Gastroesophageal sphincter (tissue), 4 donors: ENCODE data around the gene FREY1. TPM values are rescaled to one million over a fixed set of nuclear protein-coding genes. Genes with fewer than 3 reads are reported as not detected.

ENCODE experiments used
- ATAC-seq: fragments of 150-250 bp; one replicate; pipeline ENCODE4 v1.9.1; 2016; ENCODE audit warnings: mild to moderate bottlenecking, moderate library complexity
- H3K27ac ChIP-seq, 4 donors: fragments of 200-600 bp; sonication (generic) in 3 of 4; 1 replicate in 3 of 4; 2 replicates in 1 of 4; pipeline ENCODE4 v1.5.1; 2016 to 2019
- H3K27me3 ChIP-seq: fragments of 200-600 bp; sonication (generic); one replicate; pipeline ENCODE4 v1.5.1; 2019
- H3K36me3 ChIP-seq, 2 donors: fragments of 200-600 bp; sonication (generic); one replicate each; pipeline ENCODE4 v1.5.1; 2019; ENCODE audit warnings: control low read depth in 1 of 2
- H3K4me1 ChIP-seq, 3 donors: fragments of 200-600 bp; sonication (generic); 1 replicate in 2 of 3; 2 replicates in 1 of 3; pipeline ENCODE4 v1.5.1; 2016 to 2019; ENCODE audit warnings: control low read depth in 2 of 3
- H3K4me3 ChIP-seq, 2 donors: fragments of 200-600 bp; sonication (generic); one replicate each; pipeline ENCODE4 v1.5.1; 2019; ENCODE audit warnings: mild to moderate bottlenecking in 1 of 2, moderate library complexity in 1 of 2
- H3K9me3 ChIP-seq, 3 donors: fragments of 200-600 bp; sonication (generic); one replicate each; pipeline ENCODE4 v1.5.1; 2017 to 2019; ENCODE audit warnings: control low read depth in 2 of 3
- EP300 ChIP-seq: sonication (generic); formaldehyde crosslinking; IDR thresholded peaks from one replicate; pipeline ENCODE4 v1.6.1; 2017; ENCODE audit warnings: antibody characterized with exemption, mild to moderate bottlenecking
- POLR2A ChIP-seq, 2 donors: fragments of 450-650 bp; IDR thresholded peaks; one replicate each; pipeline ENCODE4 v1.6.1; 2017; ENCODE audit warnings: antibody characterized with exemption in 2 of 2, mild to moderate bottlenecking in 2 of 2, moderate library complexity in 1 of 2
- POLR2AphosphoS5 ChIP-seq: sonication (generic); formaldehyde crosslinking; IDR thresholded peaks from one replicate; pipeline ENCODE4 v1.6.1; 2017; ENCODE audit warnings: antibody characterized with exemption
- WGBS, 2 donors: methylation state at CpG; one replicate each; pipeline ENCODE4 v1.1.5; 2018; ENCODE audit warnings: low coverage in 1 of 2; 5-methylcytosine and 5-hydroxymethylcytosine counted together
- total RNA-seq, 4 donors: library from RNA; depleted of rRNA; stranded (reverse); fragments of >200 nt; gene quantifications; one replicate each; pipeline ENCODE4 v1.1.0, GENCODE V29; 2016
- TF ChIP-seq, protein P1 (sequence below), 4 experiments: fragments of 200-600 bp in 2 of 4; fragments of 450-650 bp in 2 of 4; sonication (generic) in 1 of 4; IDR thresholded peaks; one replicate each; pipeline ENCODE4 v1.5.1; 2017 to 2019; ENCODE audit warnings: antibody characterized with exemption in 4 of 4, mild to moderate bottlenecking in 2 of 4, moderate library complexity in 2 of 4

The FREY1 gene
- total RNA-seq, 4 donors from 2014 or later, result 0.54 to 2.3 TPM; not detected in 2

DNA sequence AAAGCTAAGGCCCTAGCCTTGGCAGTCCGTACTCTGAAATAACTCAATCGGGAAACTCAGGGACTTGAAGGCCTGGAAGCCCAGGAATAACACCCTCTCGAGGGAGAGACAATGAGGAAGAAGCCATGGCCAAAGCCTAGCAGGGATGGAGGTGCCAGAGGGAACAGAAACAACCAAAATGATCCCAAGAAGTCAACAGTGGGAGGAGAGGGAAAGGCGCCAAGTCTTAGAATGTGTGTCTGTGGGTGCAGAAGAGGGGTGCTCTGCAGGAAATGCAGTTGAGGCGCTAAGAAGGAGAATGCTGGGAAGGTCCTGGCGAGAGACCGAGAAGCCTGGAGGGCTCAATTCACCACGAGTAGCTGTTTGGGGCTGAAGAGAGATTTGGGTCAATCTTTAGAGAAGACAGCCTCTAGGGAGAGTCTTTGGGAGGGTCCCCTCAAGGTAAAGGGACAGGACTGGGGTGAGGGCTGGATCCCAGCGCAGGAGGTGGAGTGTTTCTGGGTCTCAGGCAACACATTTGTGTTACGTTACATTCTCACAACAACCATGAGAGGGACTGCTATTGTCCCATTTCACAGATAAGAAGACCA is 22.4 kb downstream of the FREY1 start:
- Histone ChIP-seq H3K27ac (no peak overlapping the region), H3K9me3 (no peaks in the 10 kb centered on the region), H3K36me3 (peaks cover 0 to 39% of the 10 kb centered on the region in 2 donors), H3K27me3 (no peaks in the 10 kb centered on the region), H3K4me3 (peak overlapping the region in 1 of 2 donors; percentile 61), H3K4me1 (peaks cover 0 to 20% (median 3%) of the 10 kb centered on the region in 3 donors)
- 81 to 85% methylated on average over 6 to 7 of the region's 10 CpGs for WGBS, 2 donors
- no peak for TF ChIP-seq POLR2A (IDR thresholded peaks at IDR 0.05)
- TF ChIP-seq POLR2AphosphoS5, result no peak
- no peak for TF ChIP-seq EP300
- TF ChIP-seq, protein P1, sequence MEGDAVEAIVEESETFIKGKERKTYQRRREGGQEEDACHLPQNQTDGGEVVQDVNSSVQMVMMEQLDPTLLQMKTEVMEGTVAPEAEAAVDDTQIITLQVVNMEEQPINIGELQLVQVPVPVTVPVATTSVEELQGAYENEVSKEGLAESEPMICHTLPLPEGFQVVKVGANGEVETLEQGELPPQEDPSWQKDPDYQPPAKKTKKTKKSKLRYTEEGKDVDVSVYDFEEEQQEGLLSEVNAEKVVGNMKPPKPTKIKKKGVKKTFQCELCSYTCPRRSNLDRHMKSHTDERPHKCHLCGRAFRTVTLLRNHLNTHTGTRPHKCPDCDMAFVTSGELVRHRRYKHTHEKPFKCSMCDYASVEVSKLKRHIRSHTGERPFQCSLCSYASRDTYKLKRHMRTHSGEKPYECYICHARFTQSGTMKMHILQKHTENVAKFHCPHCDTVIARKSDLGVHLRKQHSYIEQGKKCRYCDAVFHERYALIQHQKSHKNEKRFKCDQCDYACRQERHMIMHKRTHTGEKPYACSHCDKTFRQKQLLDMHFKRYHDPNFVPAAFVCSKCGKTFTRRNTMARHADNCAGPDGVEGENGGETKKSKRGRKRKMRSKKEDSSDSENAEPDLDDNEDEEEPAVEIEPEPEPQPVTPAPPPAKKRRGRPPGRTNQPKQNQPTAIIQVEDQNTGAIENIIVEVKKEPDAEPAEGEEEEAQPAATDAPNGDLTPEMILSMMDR (IDR thresholded peaks at IDR 0.05), result no peak
- no peak for ATAC-seq

DNA sequence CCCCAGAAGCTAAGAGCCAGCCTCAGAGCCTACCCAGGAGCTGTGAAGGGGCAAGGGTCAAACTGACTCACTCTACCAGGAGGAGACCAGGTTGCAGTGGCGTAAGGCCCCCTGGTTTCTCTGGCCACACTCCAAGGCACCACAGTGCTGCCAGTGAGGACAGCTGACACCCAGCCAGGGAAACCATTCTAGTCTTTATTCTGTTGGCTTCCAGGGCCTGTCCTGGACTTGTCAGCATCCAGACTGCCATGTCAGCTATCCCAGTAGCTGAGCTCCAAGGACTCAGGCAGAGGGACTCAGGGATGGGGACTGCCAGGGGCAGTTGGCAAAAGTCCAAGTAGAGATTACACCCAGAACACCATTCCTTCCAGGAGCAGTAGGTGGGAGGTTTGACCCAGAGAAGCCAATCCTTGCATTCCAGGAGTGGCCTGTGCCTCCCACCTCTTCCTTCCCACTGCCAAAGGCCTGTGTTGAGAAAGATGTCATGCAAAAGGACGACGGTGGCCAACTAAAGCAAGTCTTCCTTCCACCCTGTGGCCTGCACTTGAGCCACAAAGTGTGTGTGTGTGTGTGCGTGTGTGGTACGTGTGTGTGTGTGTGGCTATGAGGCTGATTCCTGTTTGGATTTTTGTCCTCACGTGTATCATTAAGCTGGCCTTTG is 25.2 kb downstream of the FREY1 start:
- H3K27ac ChIP-seq, result no peak overlapping the region
- H3K4me1 ChIP-seq, result peaks cover 0 to 20% (median 3%) of the 10 kb centered on the region in 3 donors
- TF ChIP-seq POLR2AphosphoS5, result no peak
- TF ChIP-seq, protein P1 (IDR thresholded peaks at IDR 0.05), result no peak
- TF ChIP-seq EP300, result no peak
- no peaks in the 10 kb centered on the region for H3K27me3 ChIP-seq
- no peaks in the 10 kb centered on the region for H3K9me3 ChIP-seq
- no peak overlapping the region for H3K4me3 ChIP-seq
- no peak for ATAC-seq
- WGBS, 2 donors, result 60 to 63% methylated on average over 2 to 5 of the region's 6 CpGs
- H3K36me3 ChIP-seq, result peaks cover 0 to 65% of the 10 kb centered on the region in 2 donors

DNA sequence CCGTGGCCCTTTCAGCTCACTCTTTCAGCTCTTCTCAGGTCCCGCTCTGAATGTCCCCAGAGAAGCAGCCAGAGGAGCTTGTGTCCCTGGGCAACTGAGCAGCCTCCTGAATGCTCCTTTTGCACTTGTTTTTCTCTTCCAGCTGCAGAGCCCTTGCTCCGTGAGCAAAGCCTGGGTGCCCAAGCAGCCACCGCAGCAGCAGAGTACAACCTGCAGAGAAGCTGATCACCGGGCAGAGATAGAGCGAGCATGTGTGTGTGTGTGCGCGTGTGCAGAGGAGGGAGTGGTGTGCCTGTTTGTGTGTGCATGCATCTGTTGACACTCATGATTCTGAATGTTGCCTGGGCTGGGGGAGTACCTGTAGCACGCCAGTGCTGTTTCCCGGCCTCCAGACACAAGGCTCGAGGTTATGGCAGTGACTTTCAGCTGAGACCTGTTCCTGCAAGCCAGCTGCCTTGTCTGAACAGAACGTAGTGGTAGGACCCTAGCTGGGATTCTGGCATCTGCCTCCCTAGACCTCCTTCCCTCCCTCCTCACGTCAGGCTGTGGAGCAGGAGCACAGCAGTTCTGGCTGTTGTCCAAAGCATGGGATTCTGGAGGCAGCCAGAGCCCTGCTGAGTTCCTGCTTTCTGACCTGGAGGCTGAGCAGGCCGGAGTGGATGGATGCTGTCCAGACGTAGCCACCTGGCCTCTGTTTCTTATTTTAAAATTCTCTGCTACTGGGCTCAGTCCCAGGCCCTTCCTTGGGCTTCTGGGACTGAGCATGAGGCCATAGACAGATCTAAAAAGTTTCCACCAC is 26.1 kb downstream of the FREY1 start:
- Histone ChIP-seq H3K4me1 (peaks cover 0 to 17% (median 3%) of the 10 kb centered on the region in 3 donors), H3K9me3 (no peaks in the 10 kb centered on the region), H3K27me3 (no peaks in the 10 kb centered on the region), H3K27ac (no peak overlapping the region), H3K36me3 (peaks cover 0 to 73% of the 10 kb centered on the region in 2 donors), H3K4me3 (no peak overlapping the region)
- no peak for ATAC-seq
- 50% methylated on average over 4 of the region's 15 CpGs; no CpG with 5 or more reads in 1 of the 2 donors for WGBS, 2 donors
- TF ChIP-seq EP300, result no peak
- TF ChIP-seq POLR2AphosphoS5, result no peak
- TF ChIP-seq, protein P1 (IDR thresholded peaks at IDR 0.05), result no peak
- TF ChIP-seq POLR2A (IDR thresholded peaks at IDR 0.05), result no peak

DNA sequence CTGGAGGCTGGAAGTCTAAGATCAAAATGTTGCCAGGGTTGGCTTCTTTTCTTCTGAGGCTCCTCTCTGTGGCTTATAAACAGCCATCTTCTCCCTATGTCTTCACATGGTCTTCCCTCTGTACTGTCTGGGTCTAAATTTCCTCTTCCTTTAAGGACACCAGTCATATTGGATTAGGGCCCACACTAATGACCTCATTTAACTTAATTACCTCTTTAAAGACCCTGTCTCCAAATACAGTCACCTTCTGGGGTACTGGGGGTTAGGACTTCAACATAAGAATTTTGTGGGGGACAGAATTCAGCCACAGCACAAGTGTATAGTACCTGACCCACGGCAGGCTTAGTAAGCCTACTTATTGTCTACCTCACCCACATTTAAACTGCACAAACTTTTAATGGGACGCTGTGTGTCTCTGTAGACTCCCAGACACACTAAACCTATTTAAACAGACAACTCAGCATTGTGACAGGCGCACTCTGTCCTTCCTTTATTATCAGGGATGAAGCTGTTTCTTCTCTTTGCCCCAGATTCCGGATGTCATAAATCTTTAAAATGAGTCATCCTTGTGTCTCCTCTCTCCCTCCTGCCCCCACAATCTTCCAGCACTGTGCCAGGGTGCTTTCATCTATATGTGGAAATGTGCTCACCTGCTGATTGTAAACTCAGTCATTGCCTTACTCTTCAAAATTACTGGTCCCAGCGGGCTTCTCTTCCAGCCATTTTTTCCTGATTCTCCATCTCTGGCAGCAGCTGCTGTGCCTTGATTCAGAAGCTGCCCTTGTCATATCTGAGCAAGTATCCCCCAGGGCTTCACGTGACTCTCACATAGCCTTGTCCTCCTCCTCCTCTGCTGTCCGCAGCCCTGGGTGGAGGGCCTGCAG is 27.0 kb downstream of the FREY1 start:
- H3K27ac ChIP-seq, result no peak overlapping the region
- H3K4me1 ChIP-seq, result peaks cover 0 to 10% (median 0%) of the 10 kb centered on the region in 3 donors
- H3K4me3 ChIP-seq, result no peak overlapping the region
- TF ChIP-seq POLR2AphosphoS5 (no peak), POLR2A (IDR thresholded peaks at IDR 0.05) (no peak), EP300 (no peak)
- TF ChIP-seq, protein P1 (IDR thresholded peaks at IDR 0.05), result no peak
- no peaks in the 10 kb centered on the region for H3K27me3 ChIP-seq
- WGBS, 2 donors, result 39 to 67% methylated on average over 4 to 6 of the region's 7 CpGs
- H3K36me3 ChIP-seq, result peaks cover 0 to 83% of the 10 kb centered on the region in 2 donors
- ATAC-seq, result no peak
- no peaks in the 10 kb centered on the region for H3K9me3 ChIP-seq
